Endothelial cell of umbilical vein (primary cell): ENCODE results near the gene TRIM65. TPM values are rescaled to one million over a fixed set of nuclear protein-coding genes. Genes with fewer than 3 reads are reported as not detected.
A peak's percentile ranks its signal among the peaks of the same experiment; 100 is the strongest.

Experiments
- BruUV-seq: library from RNA; stranded (reverse); fragments of 400-500 nt; replicated peaks from 2 replicates; lab custom pipeline; 2021; lab: Mats Ljungman, UMichigan
- CTCF ChIA-PET: fragments of 300-600, 350-600 bp; sonication (Branson Sonifier 250); formaldehyde crosslinking; loops from one replicate; lab custom pipeline; 2021; ENCODE audit warnings: antibody characterized with exemption, inconsistent platforms; lab: Charles Lee
- POLR2A ChIA-PET: fragments of 300-600, 350-600 bp; sonication (Branson Sonifier 250); formaldehyde crosslinking; loops from one replicate; lab custom pipeline; 2021; ENCODE audit warnings: antibody characterized with exemption, inconsistent platforms; lab: Charles Lee
- DNase-seq: peaks from one replicate; pipeline ENCODE4 v3.0.0-alpha.2; 2011; ENCODE audit warnings: low read depth, low spot score
- FAIRE-seq: peaks from 2 replicates; lab custom pipeline; 2011; peaks lifted over from hg19 to GRCh38; lab: Jason Lieb, UNC
- H2AFZ ChIP-seq: 2 replicates; pipeline ENCODE4 v1.6.0; 2012; ENCODE audit warnings: low read depth, low read length, control low read depth, inconsistent platforms
- H3K27ac ChIP-seq: 2 replicates; pipeline ENCODE4 v1.5.1; 2011; ENCODE audit warnings: low read depth, mild to moderate bottlenecking, control low read depth, low read length, moderate library complexity; ENCODE audit not compliant: insufficient read depth
- H3K27me3 ChIP-seq, 2 experiments: 2 replicates each; pipeline versions ENCODE4 v1.6.0 to v1.6.1; 2011; ENCODE audit warnings: low read length in 2 of 2, mixed read lengths in 1 of 2; ENCODE audit not compliant: control insufficient read depth in 2 of 2, insufficient read depth in 2 of 2
- H3K36me3 ChIP-seq, 2 experiments: 2 replicates in 1 of 2; 3 replicates in 1 of 2; pipeline ENCODE4 v1.5.1; 2011; ENCODE audit warnings: low read length in 2 of 2, mild to moderate bottlenecking in 1 of 2, moderate library complexity in 1 of 2; ENCODE audit not compliant: control insufficient read depth in 2 of 2, insufficient read depth in 2 of 2; ENCODE audit errors: extremely low read depth in 1 of 2
- H3K4me1 ChIP-seq: 3 replicates; pipeline ENCODE4 v1.5.1; 2011; ENCODE audit warnings: mild to moderate bottlenecking, low read length; ENCODE audit not compliant: control insufficient read depth, insufficient read depth; ENCODE audit errors: extremely low read depth
- H3K4me2 ChIP-seq: 2 replicates; pipeline ENCODE4 v1.6.1; 2011; ENCODE audit warnings: low read length, control low read depth, mixed read lengths; ENCODE audit not compliant: insufficient read depth
- H3K4me3 ChIP-seq, 3 experiments: fragments of 200-600 bp in 1 of 3; sonication (generic), shearing (Covaris generic) in 1 of 3; replicated peaks in 1 of 3; 2 replicates each; pipeline ENCODE4 v1.5.1; 2011 to 2016; ENCODE audit warnings: control low read depth in 3 of 3, low read length in 3 of 3, mild to moderate bottlenecking in 2 of 3, inconsistent platforms in 1 of 3, low read depth in 1 of 3, moderate library complexity in 1 of 3; ENCODE audit not compliant: insufficient read depth in 1 of 3
- H3K79me2 ChIP-seq: 2 replicates; pipeline ENCODE4 v1.6.0; 2012; ENCODE audit warnings: low read length, inconsistent platforms; ENCODE audit not compliant: control insufficient read depth, insufficient read depth
- H3K9ac ChIP-seq: replicated peaks from 2 replicates; pipeline ENCODE3; 2011; ENCODE audit warnings: low read length, control low read depth; ENCODE audit not compliant: insufficient read depth; ENCODE audit errors: extremely low read depth
- H3K9me1 ChIP-seq: replicated peaks from 3 replicates; pipeline ENCODE4 v1.6.0; 2011; ENCODE audit warnings: mild to moderate bottlenecking, low read length; ENCODE audit not compliant: control insufficient read depth, insufficient read depth; ENCODE audit errors: extremely low read depth
- H3K9me3 ChIP-seq: replicated peaks from 2 replicates; pipeline ENCODE4 v1.5.1; 2012; ENCODE audit warnings: low read length, inconsistent platforms; ENCODE audit not compliant: control insufficient read depth, insufficient read depth
- H4K20me1 ChIP-seq: replicated peaks from 2 replicates; pipeline ENCODE3; 2011; ENCODE audit warnings: mild to moderate bottlenecking, low read length; ENCODE audit not compliant: control insufficient read depth, insufficient read depth; ENCODE audit errors: extremely low read depth
- FOS ChIP-seq: IDR thresholded peaks from 2 replicates; pipeline ENCODE4 v1.6.1; 2011; ENCODE audit warnings: mild to moderate bottlenecking, low read length, moderate library complexity, borderline replicate concordance; ENCODE audit not compliant: insufficient read depth
- GATA2 ChIP-seq: IDR thresholded peaks from 2 replicates; pipeline ENCODE4 v1.7.0; 2011; ENCODE audit warnings: low read depth, mild to moderate bottlenecking, moderate library complexity, mixed read lengths, low read length; ENCODE audit not compliant: insufficient read length, insufficient read depth
- JUN ChIP-seq: IDR thresholded peaks from 2 replicates; pipeline ENCODE4 v1.6.1; 2011; ENCODE audit warnings: borderline replicate concordance, low read depth; ENCODE audit not compliant: insufficient read length, insufficient read depth
- POLR2AphosphoS5 ChIP-seq: IDR thresholded peaks from 2 replicates; pipeline ENCODE4 v1.6.1; 2012; ENCODE audit warnings: low read depth, mild to moderate bottlenecking, control low read depth, low read length, moderate library complexity; ENCODE audit not compliant: insufficient read depth
- dilution Hi-C: fragments of 300-500 bp; cut with MboI; formaldehyde crosslinking; loops from one replicate; pipeline ENCODE4 v1.15.0; 2019; ENCODE audit warnings: low sequenced_read_pairs; ENCODE audit not compliant: extremely low pct_ligation_motif_present
- intact Hi-C: fragments of 100-400 bp; cut with micrococcal nuclease; formaldehyde crosslinking; loops from one replicate; pipeline ENCODE4 v1.10.0; 2022
- polyA plus RNA-seq, 4 experiments: library from polyadenylated mRNA; depleted of rRNA in 3 of 4; stranded (reverse) in 3 of 4; unstranded in 1 of 4; fragments of >200 nt; gene quantifications; 2 replicates each; pipeline versions ENCODE4 v1.2.1 to v1.2.3, GENCODE V29; 2011 to 2012; ENCODE audit warnings: missing spikeins in 1 of 4
- total RNA-seq: library from RNA; stranded (reverse); gene quantifications from 2 replicates; pipeline ENCODE4 v1.2.3, GENCODE V29; 2021

Gene TRIM65
- total and polyA plus RNA-seq, 2 donors (not counting 3 experiments of a cell fraction or from before 2014, with no cell fraction given): 19.3 to 33.5 TPM

DNA sequence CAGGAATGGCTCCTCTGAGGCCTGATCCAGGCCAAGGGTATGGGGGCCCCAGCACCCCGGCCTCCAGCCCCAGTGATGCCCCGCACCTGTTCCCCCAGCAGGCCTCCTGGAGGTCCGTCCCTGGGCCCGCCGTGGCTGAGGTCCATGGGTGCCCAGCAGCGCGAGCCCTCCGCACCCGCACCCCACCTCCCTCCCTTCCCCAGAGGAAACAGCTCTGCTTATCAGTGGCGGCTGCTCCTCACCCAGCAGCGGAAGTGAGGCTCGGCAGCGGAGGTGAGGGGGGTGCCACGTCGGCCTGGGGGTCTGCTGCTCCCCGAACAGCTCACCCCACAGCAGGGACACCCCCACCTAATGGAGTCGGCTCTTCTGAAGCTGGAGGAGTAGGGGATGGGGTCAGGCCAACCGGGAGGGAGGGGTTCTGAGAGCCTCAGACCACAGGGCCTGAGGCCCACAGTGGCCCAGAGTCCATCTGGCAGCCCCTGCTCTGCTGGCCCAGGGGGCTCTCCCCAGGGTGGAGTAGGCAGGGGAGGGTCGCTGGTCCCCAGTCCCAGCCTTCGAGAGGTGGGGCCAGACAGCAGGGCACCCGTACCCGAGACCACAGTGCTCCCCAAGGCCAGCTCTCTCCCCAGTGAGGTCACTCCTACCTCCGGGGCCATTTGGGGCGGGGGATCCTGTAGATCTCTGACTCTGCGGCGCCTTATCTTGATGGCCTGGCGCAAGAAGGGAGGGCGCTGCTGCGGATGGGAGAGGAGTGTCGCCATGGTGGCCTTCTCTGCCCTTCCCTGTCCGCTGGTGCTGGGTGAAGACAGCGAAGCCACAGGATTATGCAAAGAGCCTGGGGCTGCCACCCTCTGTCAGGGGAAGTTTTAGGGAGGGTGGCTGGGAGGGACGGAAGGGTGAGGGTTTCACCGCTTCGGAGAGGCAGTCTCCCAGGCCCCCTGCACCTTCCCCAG lies 52.9 kb downstream of the TRIM65 start, which contains the start of gene UNC13D:
Gene UNC13D (minus strand): TSS at position 828 of the 953 bp plus-strand sequence. CDS start 67 bp downstream, at position 761.
- BruUV-seq: no TSS peak
- H3K4me1 ChIP-seq: peaks cover 37% of the 10 kb centered on the region
- intact Hi-C loops (loop anchor here (2.0 kb wide), 2 partner anchors 33 to 53 kb away; partner anchors contain the start of gene TRIM65), dilution Hi-C loops (no loop called here)
- TF ChIP-seq GATA2 (peak; percentile 15), JUN (no peak), POLR2AphosphoS5 (peak; percentile 24)
- FAIRE-seq (peak; percentile 56), DNase-seq (peak; percentile 32)
- H3K27me3 ChIP-seq: no peaks in the 10 kb centered on the region
- H2AFZ ChIP-seq: peak within 1 kb of the TSS; percentile 86
- no peak within 1 kb of the TSS for H3K4me3 ChIP-seq
- ChIA-PET CTCF (interaction anchor here (0.7 to 6.8 kb wide), 11 partner anchors 9 to 71 kb away, joined by 3 to 49 read pairs (median 4); partner anchors contain the start of genes TRIM47 and TRIM65), POLR2A (interaction anchor here (0.6 kb wide), 1 partner anchor 15 kb away, joined by 7 read pairs; no protein-coding TSS in a partner anchor)
- H3K9me1 ChIP-seq: no peaks in the 10 kb centered on the region
- H3K4me2 ChIP-seq: no peak within 1 kb of the TSS
- H3K79me2 ChIP-seq: no peaks in the 10 kb centered on the region
- H3K9ac ChIP-seq: peak within 1 kb of the TSS; percentile 24
- H3K36me3 ChIP-seq: peaks cover 3 to 20% of the 10 kb centered on the region in 2 experiments
- H3K27ac ChIP-seq: peak within 1 kb of the TSS; percentile 38
- no peaks in the 10 kb centered on the region for H3K9me3 ChIP-seq
- H4K20me1 ChIP-seq: no peaks in the 10 kb centered on the region

- peaks cover 31% of the 10 kb centered on the region for H3K4me1 ChIP-seq
- DNase-seq (no peak), FAIRE-seq (no peak)
- BruUV-seq: no TSS peak
- H2AFZ ChIP-seq: peak overlapping the region; percentile 86
- CTCF ChIA-PET: interaction anchor here (0.9 to 3.4 kb wide), 5 partner anchors 13 to 70 kb away, joined by 3 to 24 read pairs (median 4); no protein-coding TSS in a partner anchor
- no peaks in the 10 kb centered on the region for H3K9me3 ChIP-seq
- no peak overlapping the region for H3K4me3 ChIP-seq
- H3K27ac ChIP-seq: no peak overlapping the region
- H3K27me3 ChIP-seq: no peaks in the 10 kb centered on the region
- POLR2A ChIA-PET: no interaction called here
- intact Hi-C loops: no loop called here
- no peaks in the 10 kb centered on the region for H3K79me2 ChIP-seq
- no peaks in the 10 kb centered on the region for H4K20me1 ChIP-seq
- dilution Hi-C loops: no loop called here
- no peak for TF ChIP-seq FOS
- TF ChIP-seq JUN: no peak
- TF ChIP-seq GATA2: no peak
- peaks cover under 1 to 16% of the 10 kb centered on the region in 2 experiments for H3K36me3 ChIP-seq
- no peak overlapping the region for H3K4me2 ChIP-seq
- H3K9ac ChIP-seq: no peak overlapping the region
- H3K9me1 ChIP-seq: no peaks in the 10 kb centered on the region
Measured at GRCh38 chr17:75842963-75843576, 53.7 kb downstream of the TRIM65 start.
